WTC11 (cell line): ENCODE measurements around the gene ROR2.

Source experiments
- AFF4 ChIP-seq: sonication (generic); formaldehyde crosslinking; IDR thresholded peaks from 2 replicates; pipeline ENCODE4 v1.8.1; 2023; ENCODE audit warnings: mild to moderate bottlenecking, missing genetic modification reagents, borderline replicate concordance
- CTCF ChIP-seq: fragments of 200-600 bp; IDR thresholded peaks from 2 replicates; pipeline ENCODE4 v1.8.0; 2022; ENCODE audit warnings: antibody characterized with exemption
- E2F1 ChIP-seq: sonication (generic); formaldehyde crosslinking; IDR thresholded peaks from 2 replicates; pipeline ENCODE4 v1.8.0; 2022; ENCODE audit warnings: mild to moderate bottlenecking, missing genetic modification reagents
- ERG ChIP-seq: fragments of 250-450 bp; sonication (Bioruptor Pico); IDR thresholded peaks from 2 replicates; pipeline ENCODE4 v1.8.0; 2021; ENCODE audit warnings: mild to moderate bottlenecking
- ESRRA ChIP-seq: sonication (generic); formaldehyde crosslinking; IDR thresholded peaks from 2 replicates; pipeline ENCODE4 v1.8.1; 2022; ENCODE audit warnings: mild to moderate bottlenecking, missing genetic modification reagents, borderline replicate concordance
- FOXJ3 ChIP-seq: sonication (generic); formaldehyde crosslinking; IDR thresholded peaks from 2 replicates; pipeline ENCODE4 v1.9.0; 2021; ENCODE audit warnings: missing genetic modification reagents, mild to moderate bottlenecking, borderline replicate concordance
- HMGA2 ChIP-seq: fragments of 250-450 bp; sonication (Bioruptor Pico); IDR thresholded peaks from 2 replicates; pipeline ENCODE4 v1.4.0; 2021; ENCODE audit warnings: mild to moderate bottlenecking, moderate library complexity
- MAX ChIP-seq: sonication (generic); formaldehyde crosslinking; IDR thresholded peaks from 2 replicates; pipeline ENCODE4 v1.8.0; 2022; ENCODE audit warnings: mild to moderate bottlenecking, missing genetic modification reagents
- PREB ChIP-seq: sonication (generic); formaldehyde crosslinking; IDR thresholded peaks from 2 replicates; pipeline ENCODE4 v1.8.1; 2022; ENCODE audit warnings: mild to moderate bottlenecking, missing genetic modification reagents, moderate library complexity, borderline replicate concordance
- SP1 ChIP-seq: sonication (generic); formaldehyde crosslinking; conservative IDR thresholded peaks from 2 replicates; pipeline ENCODE4 v1.8.1; 2022; ENCODE audit warnings: missing genetic modification reagents
- STAT6 ChIP-seq: sonication (generic); formaldehyde crosslinking; conservative IDR thresholded peaks from 2 replicates; pipeline ENCODE4 v1.8.1; 2023; ENCODE audit warnings: mild to moderate bottlenecking, low read depth, missing genetic modification reagents, moderate library complexity
- ZBTB43 ChIP-seq: sonication (generic); formaldehyde crosslinking; IDR thresholded peaks from 2 replicates; pipeline ENCODE4 v1.8.1; 2023; ENCODE audit warnings: mild to moderate bottlenecking, missing genetic modification reagents

- TF ChIP-seq CTCF (no peak), E2F1 (CRISPR knock-in tag) (no peak), STAT6 (CRISPR knock-in tag) (no peak), FOXJ3 (CRISPR knock-in tag) (no peak), AFF4 (CRISPR knock-in tag) (no peak), ERG (CRISPR knock-in tag) (no peak), SP1 (CRISPR knock-in tag) (no peak), MAX (CRISPR knock-in tag) (no peak), PREB (CRISPR knock-in tag) (no peak), ESRRA (CRISPR knock-in tag) (no peak), ZBTB43 (CRISPR knock-in tag) (no peak), HMGA2 (CRISPR knock-in tag) (no peak)
Observed at GRCh38 chr9:91778031-91778430, 172.0 kb downstream of the ROR2 start.
